ENCODE measurements around the gene PARP6. TPM values are rescaled to one million over a fixed set of nuclear protein-coding genes. Genes with fewer than 3 reads are reported as not detected.

PARP6 gene
- total RNA-seq, 2 experiments from 2014 or later = 48.7 to 50.1 TPM

DNA sequence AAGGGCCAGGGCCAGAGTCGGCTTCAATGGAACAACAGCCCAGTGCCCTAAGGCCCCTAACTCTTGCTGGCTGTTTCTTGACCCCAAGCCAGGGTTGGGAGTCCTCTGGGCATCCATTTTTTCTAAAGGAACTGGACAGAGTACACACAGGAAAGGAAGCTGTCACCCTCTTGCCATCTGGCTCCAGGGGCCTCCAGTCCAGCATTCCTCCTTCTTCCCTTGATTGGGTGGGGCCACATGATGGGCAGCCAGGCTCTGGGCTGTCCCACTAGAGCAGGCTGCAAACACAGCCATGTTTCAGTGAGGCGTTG, 73.2 kb downstream of the PARP6 start:
- Mint-ChIP-seq H3K27ac (no peak overlapping the region), H3K36me3 (ENCODE audit: low read depth) (peaks cover 64% of the 10 kb centered on the region), H3K4me3 (peak overlapping the region; percentile 20), H3K9me3 (no peaks in the 10 kb centered on the region), H3K4me1 (ENCODE audit: low read depth) (peaks cover 18% of the 10 kb centered on the region), H3K27me3 (peaks cover 11% of the 10 kb centered on the region)
- ChIA-PET CTCF (interaction anchor here (0.9 to 5.0 kb wide), 9 partner anchors 13 to 86 kb away, joined by 3 to 35 read pairs (median 5); partner anchors contain the start of gene PKM), POLR2A (interaction anchor here (0.7 to 3.3 kb wide), 10 partner anchors 8 to 81 kb away, joined by 3 to 23 read pairs (median 8); partner anchors contain the start of gene PKM)
- intact Hi-C loops (cut with micrococcal nuclease) = no loop called here
- DNase-seq (no peak), ATAC-seq (peak; percentile 0)
- TF ChIP-seq, protein P1, sequence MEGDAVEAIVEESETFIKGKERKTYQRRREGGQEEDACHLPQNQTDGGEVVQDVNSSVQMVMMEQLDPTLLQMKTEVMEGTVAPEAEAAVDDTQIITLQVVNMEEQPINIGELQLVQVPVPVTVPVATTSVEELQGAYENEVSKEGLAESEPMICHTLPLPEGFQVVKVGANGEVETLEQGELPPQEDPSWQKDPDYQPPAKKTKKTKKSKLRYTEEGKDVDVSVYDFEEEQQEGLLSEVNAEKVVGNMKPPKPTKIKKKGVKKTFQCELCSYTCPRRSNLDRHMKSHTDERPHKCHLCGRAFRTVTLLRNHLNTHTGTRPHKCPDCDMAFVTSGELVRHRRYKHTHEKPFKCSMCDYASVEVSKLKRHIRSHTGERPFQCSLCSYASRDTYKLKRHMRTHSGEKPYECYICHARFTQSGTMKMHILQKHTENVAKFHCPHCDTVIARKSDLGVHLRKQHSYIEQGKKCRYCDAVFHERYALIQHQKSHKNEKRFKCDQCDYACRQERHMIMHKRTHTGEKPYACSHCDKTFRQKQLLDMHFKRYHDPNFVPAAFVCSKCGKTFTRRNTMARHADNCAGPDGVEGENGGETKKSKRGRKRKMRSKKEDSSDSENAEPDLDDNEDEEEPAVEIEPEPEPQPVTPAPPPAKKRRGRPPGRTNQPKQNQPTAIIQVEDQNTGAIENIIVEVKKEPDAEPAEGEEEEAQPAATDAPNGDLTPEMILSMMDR (IDR thresholded peaks at IDR 0.05) = no peak

DNA sequence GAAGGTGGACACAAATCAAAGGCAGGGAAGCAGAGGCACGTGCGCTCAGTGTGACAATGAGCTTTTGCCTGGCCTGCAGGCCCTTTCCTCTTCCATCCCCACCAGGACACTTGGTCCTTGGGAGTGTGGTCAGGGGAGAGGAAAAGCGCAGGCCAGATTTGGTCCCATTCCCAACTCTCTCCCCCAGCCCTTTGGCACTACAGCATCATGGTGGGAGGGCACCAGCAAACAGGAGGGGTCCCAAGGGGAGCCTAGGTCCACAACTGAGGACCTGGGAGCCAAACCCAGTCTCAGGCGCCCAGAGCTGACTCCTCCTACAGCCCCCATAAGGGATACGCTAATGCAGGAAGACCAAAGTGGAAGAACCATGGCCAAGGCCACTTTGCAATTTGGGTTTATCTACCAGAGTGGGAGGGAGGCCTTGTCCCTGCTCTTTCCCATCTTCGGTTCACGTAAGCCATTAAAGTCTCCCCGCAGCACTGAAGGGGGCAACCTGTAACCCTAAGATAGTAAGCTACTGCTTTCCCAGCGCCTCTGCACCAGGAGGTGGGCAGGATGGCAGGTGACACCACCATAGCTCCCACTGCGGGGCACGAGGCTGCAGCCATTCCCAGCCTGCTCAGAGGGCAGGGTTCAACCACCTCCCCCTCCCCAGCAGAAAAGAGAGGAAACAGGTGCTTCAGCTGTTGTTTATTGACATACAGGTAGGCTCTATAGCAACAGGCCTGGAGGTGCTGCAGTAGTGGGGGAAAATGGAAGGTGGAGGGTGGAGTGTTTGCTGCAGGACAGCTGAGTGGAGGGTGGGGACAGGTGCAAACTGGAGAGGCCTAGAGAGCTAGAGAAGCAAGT, 73.8 kb downstream of the PARP6 start:
- no peaks in the 10 kb centered on the region for H3K9me3 Mint-ChIP-seq
- peaks cover 58% of the 10 kb centered on the region for H3K36me3 Mint-ChIP-seq (ENCODE audit: low read depth)
- peak; percentile 36 for DNase-seq
- H3K4me1 Mint-ChIP-seq (ENCODE audit: low read depth) = peaks cover 18% of the 10 kb centered on the region
- ChIA-PET POLR2A (interaction anchor here (0.7 to 3.3 kb wide), 18 partner anchors 9 to 114 kb away, joined by 3 to 23 read pairs (median 5); partner anchors contain the start of gene PKM), CTCF (interaction anchor here (0.7 to 5.0 kb wide), 7 partner anchors 11 to 87 kb away, joined by 3 to 35 read pairs (median 3); partner anchors contain the start of gene PKM)
- ATAC-seq = peak; percentile 29
- peaks cover 11% of the 10 kb centered on the region for H3K27me3 Mint-ChIP-seq
- TF ChIP-seq, protein P1 (IDR thresholded peaks at IDR 0.05) = no peak
- intact Hi-C loops (cut with micrococcal nuclease) = no loop called here
- H3K4me3 Mint-ChIP-seq = peak overlapping the region; percentile 58
- H3K27ac Mint-ChIP-seq = no peak overlapping the region

- H3K27me3 Mint-ChIP-seq = peaks cover 11% of the 10 kb centered on the region
- TF ChIP-seq, protein P1 (IDR thresholded peaks at IDR 0.05) = no peak
- H3K27ac Mint-ChIP-seq = peak within 1 kb of the TSS; percentile 52
- peaks cover 17% of the 10 kb centered on the region for H3K4me1 Mint-ChIP-seq (ENCODE audit: low read depth)
- H3K9me3 Mint-ChIP-seq = no peaks in the 10 kb centered on the region
- peaks cover 49% of the 10 kb centered on the region for H3K36me3 Mint-ChIP-seq (ENCODE audit: low read depth)
- H3K4me3 Mint-ChIP-seq = peak within 1 kb of the TSS; percentile 58
- ChIA-PET CTCF (interaction anchor here (0.7 to 5.0 kb wide), 6 partner anchors 12 to 88 kb away, joined by 3 to 35 read pairs (median 8); partner anchors contain the start of gene PKM), POLR2A (interaction anchor here (1.0 to 3.3 kb wide), 16 partner anchors 10 to 115 kb away, joined by 3 to 23 read pairs (median 5); partner anchors contain the start of gene PKM)
- ATAC-seq (peak; percentile 52), DNase-seq (peak; percentile 51)
- intact Hi-C loops (cut with micrococcal nuclease) = no loop called here
Observed at GRCh38 chr15:72197460-72198355, 74.6 kb downstream of the PARP6 start, which contains the start of gene GRAMD2A. Gene GRAMD2A (minus strand): TSS chr15:72197787.

- ATAC-seq = no peak
- no peak overlapping the region for H3K27ac Mint-ChIP-seq
Observed at GRCh38 chr15:72197041-72197459, 75.3 kb downstream of the PARP6 start.

More at GRCh38 chr15:72197041-72197459, 75.3 kb downstream of the PARP6 start:
- Mint-ChIP-seq H3K36me3 (ENCODE audit: low read depth) (peaks cover 43% of the 10 kb centered on the region), H3K9me3 (no peaks in the 10 kb centered on the region), H3K27me3 (peaks cover 13% of the 10 kb centered on the region), H3K4me3 (peak overlapping the region; percentile 5), H3K4me1 (ENCODE audit: low read depth) (peaks cover 14% of the 10 kb centered on the region)
- intact Hi-C loops (cut with micrococcal nuclease) = no loop called here
- TF ChIP-seq, protein P1 (IDR thresholded peaks at IDR 0.05) = no peak
- no peak for DNase-seq
- CTCF ChIA-PET = interaction anchor here (0.7 to 5.0 kb wide), 3 partner anchors 30 to 88 kb away, joined by 3 to 34 read pairs (median 3); no protein-coding TSS in a partner anchor
- POLR2A ChIA-PET = interaction anchor here (1.2 to 3.3 kb wide), 2 partner anchors 30 to 34 kb away, joined by 4 to 23 read pairs; partner anchors contain the start of gene PKM
